Sciatic nerve (tissue), 1 donor: ENCODE results near the gene ATP13A4. TPM values are rescaled to one million over a fixed set of nuclear protein-coding genes. Genes with fewer than 3 reads are reported as not detected.

Source experiments
- total RNA-seq: library from RNA; stranded (reverse); fragmentation: NEBNext Ultra II Directional; extraction: Animal tissue kit (Norgen Biotek cat#: 25700); gene quantifications from one replicate; pipeline ENCODE4 v1.2.1, GENCODE V29; 2021
- donor health status: DM: no; HTN: no; CAD: no.

ATP13A4 gene
- total RNA-seq, 1 donor from 2014 or later: 1.2 TPM

Other genes starting within 250 kb of the ATP13A4 start
- gene ATP13A5, start 176.1 kb downstream of the ATP13A4 start, total RNA-seq: not detected
- 67.7 TPM for gene OPA1, start 38.3 kb upstream of the ATP13A4 start, total RNA-seq